SK-N-SH treated with all-trans-retinoic acid at 6 μM for 48 hours (cell line): ENCODE results near the gene SLC19A3.

Experiments
- CSDC2 ChIP-seq: fragments of 250-450 bp; sonication (Bioruptor Pico); IDR thresholded peaks from 2 replicates; pipeline ENCODE4 v1.5.0; 2020; ENCODE audit warnings: mild to moderate bottlenecking, moderate library complexity
- OSR1 ChIP-seq: fragments of 250-450 bp; sonication (Bioruptor Pico); IDR thresholded peaks from 2 replicates; pipeline ENCODE4 v1.8.0; 2022; ENCODE audit warnings: moderate library complexity, mild to moderate bottlenecking, inconsistent platforms
- PATZ1 ChIP-seq: fragments of 250-450 bp; sonication (Bioruptor Pico); IDR thresholded peaks from 2 replicates; pipeline ENCODE4 v1.8.0; 2020; ENCODE audit warnings: mild to moderate bottlenecking, moderate library complexity, borderline replicate concordance
- SNAI2 ChIP-seq: fragments of 250-450 bp; sonication (Bioruptor Pico); IDR thresholded peaks from 2 replicates; pipeline ENCODE4 v1.5.0; 2020; ENCODE audit warnings: mild to moderate bottlenecking, moderate library complexity
- ZNF565 ChIP-seq: fragments of 450-650 bp; formaldehyde crosslinking; conservative IDR thresholded peaks from 2 replicates; pipeline ENCODE4 v1.5.0; 2020; ENCODE audit warnings: low read depth, mild to moderate bottlenecking, moderate library complexity

GRCh38 chr2:227657199-227657845 lies 60.5 kb downstream of the SLC19A3 start:
- no peak for TF ChIP-seq OSR1
- TF ChIP-seq SNAI2 (CRISPR knock-in tag) = no peak
- no peak for TF ChIP-seq ZNF565 (CRISPR knock-in tag)
- no peak for TF ChIP-seq PATZ1 (CRISPR knock-in tag)
- TF ChIP-seq CSDC2 = no peak
